ENCODE data around the gene RNPEPL1.
"Not testable (repeated sequence)": the region's sequence is repeated elsewhere in the genome, so short reads cannot be mapped to it uniquely, and the experiment has no call there.

Gene RNPEPL1, protein sequence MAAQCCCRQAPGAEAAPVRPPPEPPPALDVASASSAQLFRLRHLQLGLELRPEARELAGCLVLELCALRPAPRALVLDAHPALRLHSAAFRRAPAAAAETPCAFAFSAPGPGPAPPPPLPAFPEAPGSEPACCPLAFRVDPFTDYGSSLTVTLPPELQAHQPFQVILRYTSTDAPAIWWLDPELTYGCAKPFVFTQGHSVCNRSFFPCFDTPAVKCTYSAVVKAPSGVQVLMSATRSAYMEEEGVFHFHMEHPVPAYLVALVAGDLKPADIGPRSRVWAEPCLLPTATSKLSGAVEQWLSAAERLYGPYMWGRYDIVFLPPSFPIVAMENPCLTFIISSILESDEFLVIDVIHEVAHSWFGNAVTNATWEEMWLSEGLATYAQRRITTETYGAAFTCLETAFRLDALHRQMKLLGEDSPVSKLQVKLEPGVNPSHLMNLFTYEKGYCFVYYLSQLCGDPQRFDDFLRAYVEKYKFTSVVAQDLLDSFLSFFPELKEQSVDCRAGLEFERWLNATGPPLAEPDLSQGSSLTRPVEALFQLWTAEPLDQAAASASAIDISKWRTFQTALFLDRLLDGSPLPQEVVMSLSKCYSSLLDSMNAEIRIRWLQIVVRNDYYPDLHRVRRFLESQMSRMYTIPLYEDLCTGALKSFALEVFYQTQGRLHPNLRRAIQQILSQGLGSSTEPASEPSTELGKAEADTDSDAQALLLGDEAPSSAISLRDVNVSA

DNA sequence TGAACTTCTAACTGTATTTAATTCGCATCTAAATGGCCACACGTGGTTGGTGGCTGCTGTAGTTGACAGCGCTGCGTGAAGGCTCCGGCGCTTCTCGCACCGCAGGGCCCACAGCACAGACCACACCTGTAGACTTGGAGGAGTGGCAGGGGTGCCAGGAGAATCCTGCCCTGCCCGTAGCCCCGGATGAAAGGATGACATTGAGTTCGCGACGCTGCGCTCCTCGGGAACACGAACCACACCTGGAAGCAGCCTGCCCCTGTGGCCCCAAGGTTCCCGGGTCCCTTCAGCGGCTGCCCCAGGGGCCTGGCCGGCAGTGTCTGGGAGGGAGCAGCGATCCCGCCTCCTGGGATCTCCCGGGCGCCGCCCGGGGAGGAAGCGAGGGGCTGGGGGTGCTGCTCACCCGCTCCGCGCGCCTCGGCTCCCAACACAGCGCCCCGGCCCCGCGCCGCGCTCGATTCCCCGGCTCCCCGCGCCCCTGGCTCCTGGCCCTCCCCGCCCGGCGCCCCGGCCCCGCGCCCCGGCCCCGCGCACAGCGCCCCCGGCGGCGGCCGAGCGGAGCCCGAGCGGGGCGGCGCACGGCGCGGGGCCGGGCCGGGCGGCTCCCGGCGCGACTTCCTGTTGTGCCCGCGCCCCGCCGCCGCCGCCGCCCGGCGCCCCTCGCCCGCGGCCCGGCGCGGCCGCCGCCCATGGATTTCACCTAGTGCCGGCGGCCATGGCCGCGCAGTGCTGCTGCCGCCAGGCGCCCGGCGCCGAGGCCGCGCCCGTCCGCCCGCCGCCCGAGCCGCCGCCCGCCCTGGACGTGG lies at the start of gene RNPEPL1:
Gene RNPEPL1, plus strand, starts transcription at position 613 of the 806 bp plus-strand sequence. Its CDS starts 103 bp downstream, at position 716.
- DNase-seq (ENCODE audit: low spot score): peak; percentile 69
- FAIRE-seq: no peak

DNA sequence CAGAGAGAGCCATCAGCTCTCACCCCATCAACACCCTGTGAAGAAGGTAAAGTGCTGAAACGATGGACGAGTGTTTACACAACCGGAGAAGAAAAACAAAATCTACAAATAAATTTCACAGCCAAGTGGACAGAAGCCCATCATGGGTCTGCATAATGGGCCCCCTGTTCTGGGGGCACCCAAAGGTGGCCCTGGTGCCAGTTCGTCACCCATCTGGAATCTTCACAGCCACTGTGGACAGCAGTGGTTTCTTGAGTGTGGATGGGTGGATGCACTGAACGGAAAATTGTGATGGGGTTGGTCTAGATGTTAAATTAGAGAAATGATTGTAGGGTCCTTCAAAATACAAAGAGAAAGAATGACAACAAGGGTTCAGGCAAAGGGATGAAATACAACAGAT lies 49.3 kb upstream of the RNPEPL1 start:
- FAIRE-seq (no peak), DNase-seq (ENCODE audit: low spot score) (no peak)

DNA sequence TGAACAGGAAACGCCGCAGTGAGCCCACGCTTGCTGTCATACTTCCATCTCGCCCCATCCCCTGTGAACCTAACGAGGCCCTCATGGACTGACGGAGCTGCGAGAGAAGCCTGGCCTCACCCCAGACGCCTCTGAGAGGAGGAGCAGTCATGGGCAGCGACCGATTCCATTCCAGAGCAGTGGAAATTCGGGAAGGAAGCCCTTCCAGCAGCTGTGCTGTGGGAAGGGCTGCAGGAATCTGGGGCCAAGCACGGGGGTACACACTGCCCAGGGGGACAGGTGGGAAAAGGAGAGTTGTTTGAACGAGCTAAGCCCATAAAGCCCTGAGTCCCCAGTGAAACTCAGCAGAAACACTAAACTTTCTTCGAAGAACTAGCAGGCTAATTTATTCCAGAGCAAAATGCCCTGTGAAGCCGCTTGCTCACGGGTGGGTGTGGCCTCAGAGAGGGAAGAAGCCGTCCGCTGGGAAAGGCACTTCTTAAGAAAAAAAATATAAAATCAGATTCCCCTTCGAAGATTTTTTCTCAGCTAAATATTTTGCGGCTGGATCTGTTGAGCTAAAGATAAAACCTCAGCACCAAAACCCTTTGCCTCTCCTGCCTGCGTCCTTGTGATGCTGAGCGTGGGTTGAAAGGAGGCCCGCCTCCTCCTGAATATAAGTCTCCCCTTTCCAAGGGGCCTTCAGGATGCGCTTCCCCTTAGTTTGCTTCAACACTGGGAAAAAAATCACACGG lies 48.7 kb upstream of the RNPEPL1 start:
- DNase-seq (ENCODE audit: low spot score) (no peak), FAIRE-seq (no peak)

DNA sequence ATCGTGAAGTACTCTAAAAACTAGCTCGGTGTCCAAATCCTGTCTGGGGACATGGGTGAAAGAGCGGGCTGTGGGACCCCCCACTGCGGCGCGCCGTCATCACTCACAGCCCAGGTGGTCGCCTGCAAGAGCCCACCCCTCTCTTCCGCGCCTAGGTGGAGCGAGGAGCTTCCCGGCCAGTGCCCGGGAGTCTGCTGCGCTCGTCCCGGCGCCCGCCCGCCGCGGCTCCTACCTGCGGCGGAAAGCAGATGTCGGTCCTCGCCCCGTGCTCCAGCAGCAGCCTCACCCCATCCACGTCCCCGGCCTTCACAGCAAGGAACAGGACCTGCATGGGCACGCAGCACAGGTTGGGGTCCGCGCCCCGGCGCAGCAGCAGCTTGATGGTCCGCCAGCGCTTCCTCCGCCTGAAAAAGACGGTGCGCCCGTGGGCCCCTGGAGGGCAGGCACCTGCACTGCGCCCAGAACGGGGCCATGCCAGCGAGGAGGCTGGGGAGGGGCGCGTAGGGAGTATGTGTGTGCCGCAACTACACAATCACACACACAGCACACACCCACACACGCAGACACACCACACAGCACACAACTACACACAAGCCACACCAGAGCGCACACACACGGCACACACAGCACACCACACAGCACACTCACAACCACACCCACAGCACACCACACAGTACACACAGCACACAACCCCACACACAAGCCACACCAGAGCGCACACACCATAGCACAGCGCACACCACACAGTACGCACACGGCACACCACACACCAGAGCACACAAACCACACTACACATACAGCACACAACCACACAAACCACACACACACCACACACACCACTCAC lies 47.9 kb upstream of the RNPEPL1 start:
- peak; percentile 93 for FAIRE-seq
- no peak for DNase-seq (ENCODE audit: low spot score)

- DNase-seq (ENCODE audit: low spot score) (no peak), FAIRE-seq (no peak)
These were observed 47.3 kb upstream of the RNPEPL1 start for GRCh38 chr2:240520974-240521350.

- FAIRE-seq; DNase-seq (ENCODE audit: low spot score): not testable (repeated sequence)
These were observed 46.4 kb upstream of the RNPEPL1 start for GRCh38 chr2:240521885-240522284.

DNA sequence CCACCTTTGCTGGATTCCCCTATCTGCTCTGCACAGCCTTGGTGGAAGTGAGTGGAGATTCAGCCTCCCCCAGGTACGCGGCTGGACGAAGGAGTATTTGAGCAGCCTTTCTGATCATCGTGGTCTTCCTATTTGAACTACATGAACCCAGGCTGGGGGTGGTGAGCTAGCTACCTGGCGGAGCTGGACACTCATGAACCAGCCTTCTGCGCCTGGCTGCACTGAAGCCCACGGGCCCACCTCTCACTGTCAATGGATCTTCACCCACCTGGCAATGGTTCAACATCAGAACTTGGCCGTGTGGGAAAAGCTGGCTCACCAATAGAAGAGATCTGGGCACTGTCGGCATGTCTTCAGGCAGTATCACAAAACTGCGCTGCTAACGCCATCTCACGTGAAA lies 45.9 kb upstream of the RNPEPL1 start:
- DNase-seq (ENCODE audit: low spot score): no peak
- no peak for FAIRE-seq

DNA sequence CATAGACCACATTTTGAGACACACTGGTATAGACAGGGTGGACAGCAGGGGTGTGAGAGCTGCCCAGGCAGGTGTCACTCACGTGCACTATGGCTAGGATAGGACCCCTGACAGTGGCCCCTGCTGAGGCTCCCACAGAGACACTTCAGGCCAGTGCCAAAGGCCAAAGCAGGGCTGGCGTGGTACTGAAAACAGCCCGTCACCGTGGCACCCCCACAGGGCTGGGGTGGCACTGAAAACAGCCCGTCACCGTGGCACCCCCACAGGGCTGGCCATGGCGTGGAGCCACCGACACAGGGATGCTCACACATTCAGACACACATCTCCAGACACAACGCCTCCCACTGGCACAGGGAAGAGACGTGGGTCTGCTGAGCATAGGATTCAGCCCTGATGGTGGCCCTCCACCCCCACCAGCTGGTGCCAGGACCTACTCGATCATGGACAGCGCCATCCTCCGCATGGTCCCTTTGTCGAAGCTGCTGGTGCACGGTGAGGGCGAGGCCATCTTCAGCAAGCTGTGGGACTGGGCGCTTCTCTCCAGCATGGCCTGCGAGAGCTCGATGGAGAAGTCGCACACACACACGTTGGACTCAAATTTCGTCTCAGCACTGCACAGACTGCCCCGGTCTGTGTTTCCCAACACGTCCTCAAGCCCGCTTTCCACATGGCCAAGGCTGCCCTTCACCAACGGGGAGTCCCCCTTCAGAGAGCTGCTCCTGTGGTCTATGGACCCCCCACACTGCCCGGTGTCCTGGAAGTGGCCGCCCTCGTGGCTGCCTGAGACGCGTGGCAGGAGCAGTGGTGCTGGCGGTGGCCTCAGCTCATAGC lies 44.6 kb upstream of the RNPEPL1 start:
- peak; percentile 23 for FAIRE-seq
- DNase-seq (ENCODE audit: low spot score): no peak

GRCh38 chr2:240524963-240525718 lies 43.1 kb upstream of the RNPEPL1 start:
- DNase-seq (ENCODE audit: low spot score) (no peak), FAIRE-seq (no peak)

GRCh38 chr2:240525802-240526201 lies 42.5 kb upstream of the RNPEPL1 start:
- DNase-seq (ENCODE audit: low spot score): no peak
- no peak for FAIRE-seq

- DNase-seq (ENCODE audit: low spot score): no peak
- peak; percentile 53 for FAIRE-seq
These were observed 41.8 kb upstream of the RNPEPL1 start for GRCh38 chr2:240526521-240526920.

DNA sequence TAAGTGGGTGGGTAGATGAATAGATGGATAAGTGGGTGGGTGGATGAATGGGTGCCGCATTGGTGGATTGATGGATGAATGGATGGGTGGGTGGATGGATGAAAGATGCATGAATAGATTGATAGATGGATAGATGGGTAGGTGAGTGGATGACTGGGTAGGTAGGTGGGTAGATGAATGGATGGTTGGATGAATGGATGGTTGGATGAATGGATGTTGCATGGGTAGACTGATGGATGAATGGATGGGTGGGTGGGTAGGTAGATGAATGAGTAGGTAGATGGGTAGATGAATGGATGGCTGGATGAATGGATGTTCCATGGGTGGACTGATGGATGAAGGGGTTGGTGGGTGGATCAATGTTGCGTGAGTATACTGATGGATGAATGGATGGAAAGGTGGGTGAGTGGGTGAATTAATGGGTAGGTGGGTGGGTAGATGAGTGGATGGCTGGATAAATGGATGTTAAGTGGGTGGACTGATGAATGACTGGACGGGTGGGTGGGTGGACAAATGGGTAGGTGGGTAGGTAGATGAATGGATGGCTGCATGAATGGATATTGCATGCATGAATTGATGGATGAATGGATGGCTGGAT lies 41.0 kb upstream of the RNPEPL1 start:
- FAIRE-seq (peak; percentile 23), DNase-seq (ENCODE audit: low spot score) (no peak)

DNA sequence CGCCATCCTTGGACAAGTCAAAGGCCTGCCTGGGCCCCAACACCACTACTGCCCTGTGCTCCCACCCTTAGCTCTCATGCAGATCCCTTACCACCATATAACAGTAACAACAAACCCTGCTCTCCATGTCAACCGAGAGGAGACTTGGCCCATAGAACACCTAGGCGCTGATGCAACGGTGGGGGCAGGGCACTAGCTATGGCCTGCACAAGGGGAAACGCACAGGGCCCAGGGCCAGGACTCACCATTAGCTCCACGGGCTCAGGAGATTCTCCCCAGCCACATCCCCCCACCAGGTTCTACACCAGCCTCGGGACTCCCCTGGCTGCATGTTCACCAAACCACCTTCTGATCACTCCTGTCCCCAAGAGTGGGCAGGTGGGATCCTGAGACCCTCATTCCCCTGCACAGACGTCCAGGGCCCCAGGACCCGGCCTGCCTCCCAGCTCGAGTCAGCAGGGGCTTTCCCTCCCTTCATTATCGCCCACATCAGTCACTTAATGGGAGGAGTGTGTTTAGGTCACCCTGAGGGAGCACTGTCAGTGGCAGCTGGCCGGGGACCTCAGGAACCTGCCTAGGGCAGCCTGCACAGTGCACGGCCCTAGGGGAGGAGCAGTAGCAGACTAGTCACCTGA lies 39.8 kb upstream of the RNPEPL1 start:
- DNase-seq (ENCODE audit: low spot score): no peak
- no peak for FAIRE-seq

- DNase-seq (ENCODE audit: low spot score) (no peak), FAIRE-seq (no peak)
These were observed 38.8 kb upstream of the RNPEPL1 start for GRCh38 chr2:240529344-240529999.

- FAIRE-seq (no peak), DNase-seq (ENCODE audit: low spot score) (no peak)
These were observed 38.1 kb upstream of the RNPEPL1 start for GRCh38 chr2:240530181-240530580.

GRCh38 chr2:240531038-240531437 lies 37.2 kb upstream of the RNPEPL1 start:
- no peak for FAIRE-seq
- DNase-seq (ENCODE audit: low spot score): no peak

All from urothelium cell line (cell line).